NCI-H2029 treated with DMSO at 0.1 percent for 48 hours (cell line): ENCODE data around the gene LRRC4B.
A peak's percentile ranks its signal among the peaks of the same experiment; 100 is the strongest.
"Not testable (repeated sequence)": the region's sequence is repeated elsewhere in the genome, so short reads cannot be mapped to it uniquely, and the experiment has no call there.

Source experiments
- DNase-seq: peaks from one replicate; lab custom pipeline; 2025; lab: John Stamatoyannopoulos, UW

Gene LRRC4B

GRCh38 chr19:50485284-50485955 lies 82.8 kb downstream of the LRRC4B start:
- DNase-seq: no peak

GRCh38 chr19:50482916-50483315 lies 85.3 kb downstream of the LRRC4B start:
- DNase-seq: no peak

GRCh38 chr19:50482271-50482855 lies 85.9 kb downstream of the LRRC4B start:
- no peak for DNase-seq

- no peak for DNase-seq
These were observed 86.7 kb downstream of the LRRC4B start for GRCh38 chr19:50481351-50482149.

GRCh38 chr19:50480281-50481111 lies 87.7 kb downstream of the LRRC4B start:
- no peak for DNase-seq

- no peak for DNase-seq
These were observed 88.4 kb downstream of the LRRC4B start for GRCh38 chr19:50479761-50480251.

- DNase-seq: no peak
These were observed 89.1 kb downstream of the LRRC4B start for GRCh38 chr19:50478901-50479715.

- DNase-seq: no peak
These were observed 90.3 kb downstream of the LRRC4B start for GRCh38 chr19:50477751-50478515.

- no peak for DNase-seq
These were observed 91.4 kb downstream of the LRRC4B start for GRCh38 chr19:50476907-50477238.

GRCh38 chr19:50476224-50476906 lies 91.9 kb downstream of the LRRC4B start, which contains the start of the genes EMC10 and GARIN5A:
Gene EMC10 (plus strand): TSS chr19:50476507. CDS start chr19:50476545, 38 bp downstream.
Gene GARIN5A (minus strand): TSS chr19:50476848. CDS start chr19:50476388, 460 bp downstream.
- peak; percentile 88 for DNase-seq

GRCh38 chr19:50475736-50476223 lies 92.5 kb downstream of the LRRC4B start:
- DNase-seq: no peak

- no peak for DNase-seq
These were observed 93.1 kb downstream of the LRRC4B start for GRCh38 chr19:50475101-50475568.

GRCh38 chr19:50473336-50473735 lies 94.9 kb downstream of the LRRC4B start:
- not testable (repeated sequence) for DNase-seq

GRCh38 chr19:50468818-50469217 lies 99.4 kb downstream of the LRRC4B start:
- DNase-seq: no peak

- DNase-seq: no peak
These were observed 100.7 kb downstream of the LRRC4B start for GRCh38 chr19:50467566-50467965.
